GM12892 (cell line): Measurements from ENCODE around the gene PALLD.

Source experiments
- POLR2A ChIP-seq: IDR thresholded peaks from 2 replicates; pipeline ENCODE4 v1.6.1; 2011; ENCODE audit warnings: low read depth, low read length, control low read depth
- POLR2AphosphoS5 ChIP-seq: IDR thresholded peaks from 2 replicates; pipeline ENCODE4 v1.6.1; 2011; ENCODE audit warnings: low read depth, low read length, control low read depth
- TAF1 ChIP-seq: IDR thresholded peaks from 2 replicates; pipeline ENCODE4 v1.6.1; 2011; ENCODE audit warnings: low read depth, mild to moderate bottlenecking, control low read depth, low read length, borderline replicate concordance

DNA sequence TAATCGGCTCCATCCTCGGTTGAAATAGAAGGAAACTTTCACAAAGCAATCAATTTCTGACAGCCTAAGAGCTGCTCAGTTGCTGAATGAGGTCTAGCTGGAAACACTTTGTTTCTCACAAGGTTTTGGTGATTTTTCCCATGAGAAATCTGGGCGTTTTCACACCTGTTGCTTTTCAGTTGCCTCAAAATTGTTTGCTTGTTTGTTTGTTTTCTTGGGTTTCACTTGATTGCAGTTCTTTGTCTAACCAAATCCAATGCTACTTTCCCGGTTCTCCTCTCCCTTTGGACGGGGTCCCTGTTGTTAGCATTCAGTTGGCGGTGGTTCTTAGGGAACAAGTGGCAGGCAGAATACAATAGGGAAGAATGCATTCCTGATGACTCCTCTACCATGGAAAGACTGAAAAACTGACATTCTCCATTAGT is 135.5 kb downstream of the PALLD start:
- TF ChIP-seq POLR2AphosphoS5 (no peak), POLR2A (no peak), TAF1 (no peak)
